ENCODE measurements around the gene NEMF.

DNA sequence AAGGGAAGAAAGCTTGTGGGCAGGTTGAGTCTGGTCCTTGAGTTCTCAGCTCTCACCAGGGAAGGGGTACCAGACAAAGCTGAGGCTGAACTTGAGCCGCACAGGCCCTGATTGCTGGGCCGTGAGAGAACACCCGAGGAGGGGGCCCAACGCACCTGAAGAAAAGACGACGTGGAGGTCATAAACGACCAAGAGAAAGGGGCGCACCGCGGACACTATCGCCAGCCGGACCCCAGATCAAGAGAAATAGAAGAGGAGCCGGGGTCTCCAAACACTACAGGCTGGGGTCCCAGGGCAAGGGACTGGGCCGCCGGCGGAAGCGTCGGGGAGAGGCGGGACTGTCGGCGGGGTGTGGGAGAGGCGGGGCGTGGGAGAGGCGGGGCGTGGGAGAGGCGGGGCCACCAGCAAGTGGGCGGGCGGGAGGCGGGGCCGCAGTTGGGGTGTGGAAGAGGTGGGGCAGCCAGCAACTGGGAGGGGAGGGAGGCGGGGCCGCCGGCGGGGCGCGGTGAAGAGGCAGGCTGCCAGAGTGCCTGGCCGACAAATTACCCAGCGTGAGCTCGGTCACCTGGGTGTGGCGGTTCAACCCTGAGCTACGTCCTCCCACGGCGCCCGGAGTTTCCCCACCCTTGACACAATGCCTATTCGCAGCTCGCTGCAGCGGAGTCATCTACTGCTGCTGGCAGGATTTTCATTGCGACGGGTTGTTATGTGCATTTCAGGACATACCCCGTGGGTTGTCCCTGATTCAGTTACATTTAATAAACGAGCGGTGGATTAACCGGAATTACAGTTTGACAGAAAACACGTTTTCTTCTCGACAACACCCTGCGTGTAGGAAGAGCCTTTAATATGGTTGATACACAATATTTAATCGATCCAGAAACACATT, 15.5 kb upstream of the NEMF start:
- peak; percentile 71 for TF ChIP-seq POLR2A (IDR thresholded peaks at IDR 0.05; ENCODE audit: low read length)
- no peak for TF ChIP-seq GATA1 (IDR thresholded peaks at IDR 0.05; ENCODE audit: low read depth, low read length)

Data from erythroblast (primary cell).